NCI-H187 (cell line): ENCODE data around the gene NR2C2.

ENCODE experiments used
- DNase-seq, 2 experiments: peaks; one replicate each; lab custom pipeline; 2025; lab: John Stamatoyannopoulos, UW

The NR2C2 gene

DNA sequence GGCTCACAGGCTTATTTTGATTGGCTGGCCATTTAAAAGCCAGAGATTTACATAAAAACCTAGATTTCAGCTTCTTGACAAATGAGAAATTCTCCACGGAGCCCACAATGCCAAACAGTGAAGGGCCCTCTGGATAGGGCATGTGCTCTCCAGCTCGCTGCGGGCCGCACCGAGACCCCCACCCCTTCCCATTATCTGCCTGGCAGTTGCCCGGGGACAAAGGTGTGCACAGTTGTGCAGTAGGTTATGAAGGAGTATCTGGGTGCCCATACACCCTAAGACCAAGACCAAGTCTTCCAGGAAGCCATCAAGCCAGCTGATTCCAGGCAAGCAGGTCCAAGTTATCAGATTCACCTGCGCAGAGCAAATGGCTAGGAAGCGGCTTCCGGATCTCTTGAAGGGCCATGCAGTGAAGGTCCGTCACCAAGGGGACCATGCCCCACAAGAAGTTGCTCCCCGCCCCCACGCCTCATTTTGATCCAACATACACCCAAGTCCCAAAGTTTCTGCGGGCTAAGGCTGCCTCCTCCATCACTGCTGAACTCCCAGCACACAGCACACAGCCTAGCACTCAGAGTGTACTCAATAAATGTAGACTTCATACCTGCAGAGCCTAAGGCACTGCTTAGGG, 116.4 kb downstream of the NR2C2 start:
- DNase-seq, result no peak

DNA sequence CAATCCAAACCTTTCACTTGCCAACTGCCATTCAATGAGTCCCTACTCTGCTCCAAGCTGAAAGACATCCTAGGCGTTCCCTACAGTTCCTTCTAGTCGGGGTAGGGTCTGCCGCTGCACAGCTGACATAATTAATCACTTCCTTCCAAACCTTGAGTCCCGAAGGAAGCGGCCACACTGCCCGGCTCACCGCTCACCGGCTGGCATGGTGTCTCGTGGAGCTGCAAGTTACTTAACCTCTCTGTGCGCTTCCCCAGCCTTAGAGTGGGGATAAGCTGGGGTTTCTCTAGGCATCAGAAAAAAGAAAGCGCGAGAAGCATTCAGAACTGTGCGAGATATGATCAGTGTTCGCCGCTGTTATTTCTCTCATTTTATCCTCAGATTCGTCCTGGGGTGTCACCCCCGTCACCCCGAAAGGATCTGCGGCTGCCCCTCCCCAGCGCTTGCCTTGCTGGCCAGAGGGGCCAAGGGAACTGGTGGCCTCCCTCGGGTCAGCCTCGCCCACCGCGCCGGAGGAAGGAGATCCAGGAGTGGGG, 117.0 kb downstream of the NR2C2 start:
- DNase-seq, result no peak

DNA sequence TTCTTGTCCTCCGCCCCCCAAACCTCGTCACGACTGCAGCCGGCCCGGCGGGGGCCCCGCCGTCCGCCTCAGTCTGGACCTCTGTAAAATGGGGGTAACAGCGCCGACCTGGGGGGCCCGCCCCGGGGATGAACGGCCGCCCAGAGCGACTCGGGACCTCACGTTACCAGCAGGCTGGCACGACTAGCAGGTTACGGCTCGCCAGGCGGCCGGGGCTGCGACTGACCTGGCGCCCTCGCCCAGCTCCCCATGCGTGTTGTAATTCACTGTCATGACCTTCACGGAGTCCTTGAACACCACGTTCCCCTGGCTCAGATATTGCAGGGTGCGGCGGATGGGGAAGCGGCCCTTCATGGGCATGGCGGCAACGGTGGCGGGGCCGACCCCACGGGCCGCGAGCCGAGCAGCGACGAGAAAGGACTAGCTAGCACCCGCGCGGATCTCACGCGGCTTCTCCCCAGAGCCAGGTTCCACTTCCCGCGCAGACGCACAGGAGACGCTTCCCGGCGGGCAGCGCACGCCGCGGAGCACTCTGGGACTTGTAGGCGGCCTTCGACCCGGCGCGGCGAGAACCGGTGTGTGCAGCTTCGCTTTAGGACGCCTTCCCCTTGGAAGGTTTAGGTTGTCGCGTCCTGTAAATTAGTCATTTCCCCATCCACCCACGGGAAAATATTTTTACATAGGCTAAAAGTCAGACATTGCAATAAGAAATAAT, 117.6 kb downstream of the NR2C2 start, which contains the start of gene MRPS25:
TSS of gene MRPS25 (minus strand) at position 481 of the 715 bp plus-strand sequence. CDS start at position 360, 121 bp downstream.
- peak; percentile 12 to 54 for DNase-seq

DNA sequence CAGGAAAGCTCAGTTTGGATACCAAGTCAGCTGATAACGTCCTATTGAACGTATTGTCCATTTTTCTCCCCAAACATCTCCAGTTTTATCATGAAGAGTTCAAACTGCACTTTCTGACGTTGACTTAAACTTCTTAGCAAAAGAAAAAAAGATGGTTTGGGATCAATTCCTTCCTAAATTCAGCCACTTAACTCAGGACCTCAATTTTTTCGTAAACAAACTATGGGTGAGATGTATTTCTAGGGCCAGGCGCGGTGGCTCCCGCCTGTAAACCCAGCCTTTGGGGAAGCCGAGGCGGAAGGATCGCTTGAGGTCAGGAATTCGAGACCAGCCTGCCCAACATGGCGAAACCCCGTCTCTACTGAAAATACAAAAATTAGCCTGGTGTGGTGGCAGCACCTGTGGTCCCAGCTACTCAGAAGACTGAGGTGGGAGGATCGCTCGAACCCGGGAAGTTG, 118.2 kb downstream of the NR2C2 start:
- DNase-seq, result no peak

DNA sequence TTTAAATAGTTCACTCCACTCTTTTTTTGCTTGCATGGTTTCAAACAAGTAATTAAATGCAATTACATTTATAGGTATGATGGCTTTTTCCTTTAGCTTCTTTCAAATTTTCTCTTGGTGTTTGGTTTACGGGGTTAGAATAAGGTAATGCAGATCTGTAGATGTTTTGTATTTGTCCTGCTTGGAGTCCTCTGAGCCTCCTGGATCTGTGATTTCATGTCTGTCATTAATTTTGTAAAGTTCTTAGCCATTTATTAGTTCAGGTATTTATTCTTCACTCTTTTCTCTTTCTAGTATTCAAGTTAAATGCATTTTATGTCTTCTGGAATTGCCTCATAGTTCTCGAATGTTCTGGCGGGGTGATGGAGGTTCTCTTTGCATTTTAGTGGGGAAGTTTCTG, 119.1 kb downstream of the NR2C2 start:
- no peak for DNase-seq

DNA sequence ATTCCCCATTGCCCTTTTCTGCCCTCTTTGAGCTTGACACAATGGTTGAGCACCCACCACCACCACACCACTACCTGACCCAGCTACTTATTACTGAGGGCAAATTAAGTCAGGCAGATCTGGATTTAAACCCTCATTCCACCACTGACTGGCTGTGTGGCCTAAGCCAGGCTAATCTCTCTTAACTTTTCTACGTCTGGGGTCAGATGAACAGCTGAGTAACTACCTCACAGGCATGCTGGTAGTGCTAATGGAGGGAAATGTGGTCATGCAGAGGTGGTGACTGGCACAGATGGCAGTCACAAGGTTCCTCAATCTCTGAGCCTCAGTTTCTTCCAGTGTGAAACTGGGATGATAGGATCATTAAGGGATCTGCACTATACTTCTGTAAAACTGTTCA, 122.1 kb downstream of the NR2C2 start:
- DNase-seq, result no peak

DNA sequence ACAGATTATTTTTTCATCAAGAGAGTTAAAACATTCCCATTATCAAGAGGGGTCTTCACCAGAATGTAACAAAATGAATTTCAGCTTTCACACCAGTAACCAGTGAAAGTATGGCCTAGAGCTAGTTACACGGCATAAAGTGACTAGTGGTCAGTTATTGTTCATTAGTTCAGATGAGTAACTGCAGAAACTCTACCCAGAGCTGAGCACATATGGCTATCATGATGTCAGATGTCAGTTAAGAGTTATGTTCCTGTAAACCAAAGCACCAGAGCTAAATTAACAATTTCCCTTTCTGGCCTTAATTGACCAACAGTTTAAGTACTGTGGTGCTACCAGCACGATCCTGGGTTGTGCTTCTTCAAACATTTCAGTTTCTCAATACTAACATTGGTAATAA, 124.3 kb downstream of the NR2C2 start:
- no peak for DNase-seq

DNA sequence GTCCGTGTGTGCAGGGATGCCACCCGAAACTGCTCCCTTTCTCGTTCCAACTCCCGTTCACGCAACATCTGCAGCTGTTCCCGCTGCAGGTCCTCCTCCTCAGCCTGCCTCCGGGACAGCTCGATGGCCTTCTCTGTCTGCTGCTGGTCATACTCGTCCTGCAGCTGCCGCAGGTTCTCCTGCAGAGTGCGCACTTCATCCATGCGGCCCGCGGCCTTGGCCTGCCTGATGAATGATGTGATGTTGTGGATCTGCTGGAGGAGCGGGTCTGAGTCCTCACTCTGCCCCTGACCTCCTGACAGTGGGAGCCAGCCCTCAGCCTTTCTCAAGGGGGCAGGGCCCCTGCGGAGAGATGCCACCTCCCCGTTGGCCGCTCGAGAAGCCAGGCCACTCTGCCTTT, 127.1 kb downstream of the NR2C2 start:
- DNase-seq, result no peak

DNA sequence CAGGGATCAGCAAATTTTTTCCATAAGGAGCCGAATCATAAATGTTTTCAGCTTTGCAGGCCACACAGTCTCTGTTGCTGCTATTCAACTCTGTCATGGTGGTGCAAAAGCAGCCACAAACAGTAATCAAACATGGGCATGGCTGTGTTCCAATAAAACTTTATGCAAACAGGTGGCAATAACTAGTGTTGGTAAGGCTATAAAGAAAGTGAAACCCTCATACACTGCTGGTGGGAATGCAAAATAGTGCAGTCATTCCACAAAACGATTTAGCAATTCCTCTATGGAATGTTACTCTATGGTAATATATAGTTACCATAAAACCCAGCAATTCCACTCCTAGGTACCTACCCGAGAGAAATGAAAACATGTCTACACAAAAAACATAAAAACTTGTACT, 131.7 kb downstream of the NR2C2 start:
- DNase-seq, result no peak

DNA sequence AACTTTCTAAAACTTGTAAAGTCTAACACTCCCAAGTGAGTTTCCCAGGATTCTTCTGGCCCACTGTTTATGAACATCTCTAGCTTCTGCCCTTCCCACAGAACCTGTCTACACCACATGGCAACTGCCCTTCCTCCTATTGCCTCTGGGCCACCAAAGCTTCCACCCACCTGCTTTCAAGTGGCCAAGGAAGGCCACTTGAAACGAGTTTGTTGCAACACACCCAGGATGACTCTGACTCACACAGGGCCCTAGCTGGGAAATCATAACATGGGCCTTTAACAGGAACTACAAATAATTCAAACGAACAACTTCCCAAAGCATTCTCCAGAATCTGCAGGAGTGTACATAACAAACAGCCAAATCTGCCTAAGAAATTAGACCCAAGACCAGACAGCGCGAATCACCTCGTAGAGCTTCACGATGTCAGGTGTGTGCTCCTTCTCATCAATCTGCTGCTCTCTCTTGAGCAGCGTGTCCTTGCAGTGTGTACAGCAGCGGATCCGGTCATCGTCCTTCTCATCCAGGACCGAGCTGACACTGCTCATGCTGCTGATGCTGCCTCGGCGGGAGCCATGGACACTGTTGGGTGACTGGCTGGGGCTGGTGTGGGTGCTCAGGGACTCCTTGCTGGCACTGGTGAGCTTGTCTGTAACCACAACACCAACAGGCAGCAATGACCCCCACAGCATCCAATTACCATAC, 134.7 kb downstream of the NR2C2 start:
- DNase-seq, result no peak

DNA sequence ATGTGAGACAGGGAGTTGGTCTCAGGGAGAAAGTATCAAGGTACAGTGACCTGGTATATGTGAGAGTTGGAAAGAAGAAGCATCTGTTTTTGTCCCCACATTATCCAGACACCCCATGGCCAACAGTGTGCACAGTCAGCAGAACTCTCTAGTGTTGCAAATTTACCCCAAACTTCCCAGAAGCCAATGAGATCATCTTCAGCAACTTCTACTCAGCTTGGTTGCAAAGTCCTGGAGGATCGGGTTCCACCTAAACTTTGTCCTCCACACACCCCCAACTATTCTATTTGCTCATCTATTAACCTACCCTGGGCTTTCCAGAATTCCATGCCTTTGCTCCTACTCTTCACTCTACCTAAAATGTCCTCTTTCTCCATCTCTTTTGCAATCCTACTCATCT, 135.9 kb downstream of the NR2C2 start:
- DNase-seq, result no peak

DNA sequence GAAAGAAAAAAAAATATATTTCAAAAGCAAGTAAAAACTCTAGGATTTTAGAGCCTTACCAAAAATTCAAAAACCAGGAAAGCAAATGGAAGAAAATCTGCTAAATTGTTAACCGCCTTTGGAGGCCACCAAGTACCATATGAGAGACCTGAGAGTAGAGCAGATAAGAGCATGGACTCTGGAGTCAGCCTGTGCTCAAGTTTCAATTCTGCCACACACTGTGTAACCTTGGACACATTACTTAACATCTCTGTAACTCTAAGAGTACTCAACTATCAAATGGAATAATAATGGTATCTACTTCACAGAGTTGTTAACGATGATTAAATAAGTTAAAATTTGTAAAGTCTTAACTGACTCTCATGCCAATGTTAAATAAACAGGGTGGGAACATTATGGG, 138.9 kb downstream of the NR2C2 start:
- no peak for DNase-seq

DNA sequence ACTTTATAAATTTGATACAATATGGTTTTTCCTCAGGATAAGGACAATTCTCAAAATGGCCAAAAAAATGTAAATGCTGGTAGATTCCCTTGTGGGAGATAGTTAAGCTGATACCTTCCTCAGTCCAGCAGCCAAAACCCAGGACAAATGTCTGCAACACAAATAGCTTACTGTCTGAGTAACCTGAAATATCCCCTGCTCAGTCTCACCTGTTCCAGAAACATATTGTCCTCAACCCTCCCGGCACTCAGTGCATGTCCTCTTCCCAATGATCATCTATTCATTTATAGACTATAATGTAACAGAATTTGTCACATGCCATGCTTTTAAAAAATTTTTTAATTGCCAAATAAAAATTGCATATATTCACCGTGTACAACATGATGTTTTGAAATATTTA, 139.3 kb downstream of the NR2C2 start:
- DNase-seq, result no peak

DNA sequence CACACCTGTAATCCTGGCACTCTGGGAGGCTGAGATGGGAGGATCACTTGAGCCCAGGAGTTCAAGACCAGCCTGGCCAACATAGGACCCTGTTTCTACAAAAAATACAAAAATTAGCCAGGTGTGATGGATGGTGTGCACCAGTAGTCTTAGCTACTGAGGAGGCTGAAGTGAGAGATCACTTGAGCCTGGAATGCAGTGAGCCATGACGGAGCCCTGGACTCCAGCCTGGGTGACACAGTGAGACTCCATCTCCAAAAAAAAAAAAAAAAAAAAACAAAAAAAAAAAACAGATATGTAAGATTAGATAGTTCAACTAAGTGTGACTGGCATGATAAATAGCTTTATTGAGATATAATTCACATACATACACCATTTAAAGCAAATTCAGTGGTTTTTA, 141.8 kb downstream of the NR2C2 start:
- no peak for DNase-seq

DNA sequence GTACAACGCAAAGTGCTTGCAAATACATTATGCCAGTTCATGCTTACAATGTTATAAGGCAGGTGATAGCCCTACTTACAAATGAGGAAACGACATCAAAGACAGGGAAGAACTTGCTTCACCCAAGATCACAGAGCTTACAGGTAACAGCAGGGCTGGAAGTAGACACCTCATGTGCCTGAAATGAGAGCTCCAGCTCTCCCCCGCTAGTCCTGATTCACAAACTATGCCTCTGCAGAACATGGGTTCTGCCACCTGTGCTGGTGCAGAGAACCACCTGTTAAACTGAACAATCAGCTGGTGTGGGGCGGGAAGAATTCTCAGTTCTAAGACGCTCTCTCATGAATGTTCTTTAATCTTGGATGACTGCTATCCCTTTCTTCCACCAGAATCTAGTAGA, 144.2 kb downstream of the NR2C2 start:
- DNase-seq, result no peak

DNA sequence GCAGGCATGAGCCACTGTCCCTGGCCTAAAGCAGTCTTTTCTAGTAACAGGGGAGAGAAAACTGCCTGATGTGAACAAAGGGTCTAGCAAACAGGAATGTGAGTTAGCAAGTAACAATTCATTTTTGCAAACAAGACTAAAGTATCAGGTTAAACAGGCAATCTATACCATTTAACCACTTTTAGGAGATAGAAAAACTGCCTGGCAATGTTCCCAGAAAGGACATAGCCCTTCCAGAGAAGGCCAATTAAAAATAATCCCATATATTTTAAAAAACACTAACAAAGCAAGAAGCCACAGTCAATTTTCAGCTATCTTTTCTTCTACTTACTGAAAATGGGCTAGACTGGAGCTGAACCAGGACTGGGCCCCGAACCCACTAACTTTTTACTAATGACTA, 145.3 kb downstream of the NR2C2 start:
- DNase-seq, result no peak

DNA sequence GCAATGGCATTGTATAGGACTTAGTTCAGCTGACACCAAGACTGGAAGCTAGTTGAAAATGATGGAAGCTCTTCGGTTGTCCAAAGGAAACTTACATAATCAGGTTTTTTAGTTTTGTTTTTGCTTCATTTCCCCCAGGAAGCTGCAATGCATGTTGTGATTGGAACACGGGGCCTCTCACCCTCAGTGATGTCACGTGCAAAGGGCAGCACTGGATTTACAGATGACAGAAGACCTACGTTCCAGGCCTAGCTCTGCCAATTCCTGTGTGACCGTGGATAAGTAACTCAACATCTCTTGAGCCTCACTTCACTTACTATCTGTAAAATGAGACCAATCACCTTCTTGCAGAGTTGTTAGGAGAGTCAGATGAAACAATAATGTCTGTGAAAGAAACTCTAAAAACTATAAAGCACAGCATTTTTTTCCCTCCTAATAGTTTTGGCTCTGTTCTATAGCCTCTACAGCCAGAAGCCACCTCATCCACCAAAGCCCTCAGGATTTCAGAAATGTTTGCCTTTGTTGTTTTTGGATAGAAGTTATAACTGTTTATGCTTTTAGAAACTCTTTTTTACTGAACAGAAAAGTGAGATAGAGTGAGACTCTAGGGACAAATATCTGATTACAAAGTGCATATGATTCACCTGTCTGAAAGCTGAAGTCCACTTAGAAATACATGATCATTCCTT, 146.9 kb downstream of the NR2C2 start:
- DNase-seq, result no peak

DNA sequence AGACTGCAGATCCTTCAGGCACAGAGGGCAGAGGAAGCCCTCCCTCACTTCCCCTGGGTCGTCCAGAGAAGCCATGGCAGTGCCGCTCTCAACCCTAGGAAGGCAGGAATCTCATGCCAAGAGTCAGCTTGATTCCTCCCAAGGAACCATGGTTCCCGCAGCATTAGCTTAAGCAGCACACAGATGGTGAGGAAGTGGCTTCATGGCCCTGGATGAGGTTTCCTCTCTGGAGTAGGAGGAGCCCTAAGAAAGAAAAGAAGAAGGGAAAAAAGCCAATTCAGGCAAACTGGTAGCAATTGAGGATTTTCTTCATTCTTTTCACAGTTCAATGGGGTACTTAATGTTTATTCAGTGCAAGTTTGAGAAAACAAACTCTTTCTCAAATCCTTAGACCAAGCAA, 148.7 kb downstream of the NR2C2 start:
- no peak for DNase-seq

DNA sequence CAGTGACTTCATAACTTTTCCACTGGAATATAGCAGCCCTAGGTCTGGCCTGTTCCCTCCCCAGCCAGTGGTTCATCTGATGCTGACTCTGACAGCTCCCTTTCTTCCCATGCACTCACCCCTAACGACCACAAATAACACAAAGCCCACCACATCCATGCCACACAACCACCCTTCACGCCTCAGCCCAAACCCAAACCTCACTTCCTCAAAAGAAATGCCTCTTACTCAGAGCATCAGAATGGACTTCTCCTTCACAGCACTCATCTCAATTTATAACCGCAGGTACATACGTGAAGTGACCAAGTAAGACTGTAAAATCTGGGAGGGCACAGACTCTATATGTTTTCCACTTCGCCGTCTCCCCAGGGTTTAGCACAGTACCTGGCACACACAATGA, 150.5 kb downstream of the NR2C2 start:
- DNase-seq, result no peak
